Skeletal muscle tissue (tissue), 4 donors: ENCODE measurements around the gene ACTA2. TPM values are rescaled to one million over a fixed set of nuclear protein-coding genes. Genes with fewer than 3 reads are reported as not detected.

Experiments used
- H3K27ac ChIP-seq: one replicate; pipeline ENCODE4 v1.7.0; 2013; ENCODE audit warnings: mild to moderate bottlenecking, low read depth, low read length, inconsistent platforms
- H3K27me3 ChIP-seq, 3 donors: one replicate each; pipeline ENCODE4 v1.7.0; 2013; ENCODE audit warnings: low read length in 3 of 3; ENCODE audit not compliant: control insufficient read depth in 3 of 3, insufficient read depth in 3 of 3
- H3K36me3 ChIP-seq, 3 donors: one replicate each; pipeline ENCODE4 v1.7.0; 2013; ENCODE audit warnings: low read length in 3 of 3; ENCODE audit not compliant: control insufficient read depth in 3 of 3, insufficient read depth in 3 of 3
- H3K4me1 ChIP-seq, 3 donors: one replicate each; pipeline ENCODE4 v1.7.0; 2013; ENCODE audit warnings: low read length in 3 of 3, mild to moderate bottlenecking in 3 of 3; ENCODE audit not compliant: control insufficient read depth in 3 of 3, insufficient read depth in 3 of 3
- H3K4me3 ChIP-seq, 3 donors: one replicate each; pipeline ENCODE4 v1.7.0; 2013; ENCODE audit warnings: low read length in 3 of 3
- H3K9ac ChIP-seq, 3 donors: one replicate each; pipeline ENCODE4 v1.7.0; 2013; ENCODE audit warnings: low read length in 3 of 3, mild to moderate bottlenecking in 3 of 3, moderate library complexity in 2 of 3, low read depth in 1 of 3
- H3K9me3 ChIP-seq, 3 donors: one replicate each; pipeline ENCODE4 v1.7.0; 2013; ENCODE audit warnings: low read length in 3 of 3; ENCODE audit not compliant: control insufficient read depth in 3 of 3
- total RNA-seq: library from RNA; depleted of rRNA; stranded (reverse); fragments of >200 nt; gene quantifications from one replicate; pipeline ENCODE4 v1.2.3, GENCODE V29; 2014
- donor health status: Osteomylitis.

ACTA2 gene
- total RNA-seq, 1 donor from 2014 or later, result 314 TPM

DNA sequence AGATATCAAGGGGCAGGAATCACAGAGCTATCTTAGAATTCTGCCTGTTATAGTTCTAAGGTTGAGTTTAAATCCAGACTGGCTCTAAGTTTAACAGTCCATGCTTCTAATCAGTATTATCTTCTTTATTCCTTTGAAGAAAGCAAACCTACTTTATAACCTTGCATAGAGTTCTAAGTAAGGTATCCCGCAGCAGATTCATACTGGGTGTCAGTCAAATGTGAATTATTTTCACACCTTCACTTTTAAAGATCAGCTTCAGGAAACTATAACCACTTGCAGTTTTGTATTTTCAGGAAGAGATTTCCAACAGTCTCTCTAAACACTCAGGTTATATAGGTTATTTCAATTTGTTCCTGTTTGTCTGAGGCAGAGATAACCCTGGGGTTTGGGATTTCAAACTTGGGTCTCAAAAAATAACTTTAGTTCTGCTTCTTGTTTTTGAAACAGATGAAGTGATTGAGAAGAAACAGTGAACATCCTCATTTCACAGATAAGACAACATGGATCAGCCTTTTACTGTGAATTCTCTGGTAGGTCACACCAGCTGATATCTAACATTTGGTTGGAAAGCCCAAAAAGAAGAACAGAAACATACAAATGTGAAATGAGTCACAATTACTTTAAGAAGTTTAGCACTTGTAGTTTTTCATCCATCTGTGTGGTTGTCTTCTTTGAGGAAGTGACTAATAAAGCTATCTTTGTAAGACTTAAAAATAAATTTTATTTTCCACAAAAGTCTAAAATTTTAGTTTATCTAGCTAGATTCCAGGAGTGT, 51.2 kb downstream of the ACTA2 start:
- H3K4me3 ChIP-seq, result no peak overlapping the region
- H3K4me1 ChIP-seq, result peaks cover 8 to 12% (median 8%) of the 10 kb centered on the region in 3 donors
- no peak overlapping the region for H3K9ac ChIP-seq
- H3K27ac ChIP-seq, result no peak overlapping the region
- H3K27me3 ChIP-seq, result no peaks in the 10 kb centered on the region
- H3K9me3 ChIP-seq, result no peaks in the 10 kb centered on the region
- H3K36me3 ChIP-seq, result peaks cover 0 to 4% (median 0%) of the 10 kb centered on the region in 3 donors

DNA sequence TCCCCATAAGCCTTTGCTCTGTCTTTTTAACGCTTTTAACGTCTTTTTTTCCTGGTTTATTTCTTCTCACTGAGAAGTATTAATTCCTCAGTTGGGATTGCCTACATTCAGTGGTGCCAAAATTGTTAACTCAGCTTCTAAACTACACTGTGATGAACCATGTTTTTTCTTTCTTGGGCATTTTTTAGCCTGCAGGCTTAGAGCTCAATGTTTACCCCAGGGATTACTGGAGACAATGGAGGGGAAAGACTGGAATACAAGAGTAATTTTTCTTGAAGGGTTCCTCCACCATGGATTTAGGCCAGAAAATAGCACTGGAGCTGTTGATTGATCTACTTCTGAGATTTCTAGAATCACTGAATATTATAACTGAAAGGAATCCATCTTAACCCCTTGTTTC, 52.7 kb downstream of the ACTA2 start:
- Histone ChIP-seq H3K27me3 (no peaks in the 10 kb centered on the region), H3K36me3 (peaks cover 0 to 4% (median 0%) of the 10 kb centered on the region in 3 donors), H3K4me1 (peaks cover 9 to 12% (median 11%) of the 10 kb centered on the region in 3 donors), H3K27ac (no peak overlapping the region), H3K9me3 (no peaks in the 10 kb centered on the region), H3K4me3 (no peak overlapping the region), H3K9ac (no peak overlapping the region)

DNA sequence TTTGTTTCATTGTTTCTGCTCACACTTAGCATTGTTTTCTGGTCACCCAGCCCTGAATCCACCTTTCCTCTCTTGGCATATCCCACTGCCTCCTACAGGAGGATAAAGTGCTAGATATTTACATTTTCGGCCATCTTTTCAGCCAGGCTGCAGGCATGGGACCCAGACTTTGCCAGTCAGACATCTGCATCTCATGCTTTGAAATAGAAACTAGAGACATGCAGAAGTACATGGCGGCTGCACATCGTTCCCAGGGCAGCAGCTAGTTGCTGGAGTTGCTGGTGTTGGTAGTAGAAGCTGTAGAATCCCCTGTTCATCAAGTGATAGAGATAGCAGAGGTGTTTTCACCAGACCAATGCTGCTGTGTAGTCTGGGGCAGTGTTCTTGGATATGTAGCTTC, 53.8 kb downstream of the ACTA2 start:
- Histone ChIP-seq H3K27me3 (no peaks in the 10 kb centered on the region), H3K4me1 (peaks cover 9 to 17% (median 12%) of the 10 kb centered on the region in 3 donors), H3K27ac (no peak overlapping the region), H3K9me3 (no peaks in the 10 kb centered on the region), H3K4me3 (no peak overlapping the region), H3K36me3 (peaks cover 0 to 4% (median 0%) of the 10 kb centered on the region in 3 donors), H3K9ac (no peak overlapping the region)

DNA sequence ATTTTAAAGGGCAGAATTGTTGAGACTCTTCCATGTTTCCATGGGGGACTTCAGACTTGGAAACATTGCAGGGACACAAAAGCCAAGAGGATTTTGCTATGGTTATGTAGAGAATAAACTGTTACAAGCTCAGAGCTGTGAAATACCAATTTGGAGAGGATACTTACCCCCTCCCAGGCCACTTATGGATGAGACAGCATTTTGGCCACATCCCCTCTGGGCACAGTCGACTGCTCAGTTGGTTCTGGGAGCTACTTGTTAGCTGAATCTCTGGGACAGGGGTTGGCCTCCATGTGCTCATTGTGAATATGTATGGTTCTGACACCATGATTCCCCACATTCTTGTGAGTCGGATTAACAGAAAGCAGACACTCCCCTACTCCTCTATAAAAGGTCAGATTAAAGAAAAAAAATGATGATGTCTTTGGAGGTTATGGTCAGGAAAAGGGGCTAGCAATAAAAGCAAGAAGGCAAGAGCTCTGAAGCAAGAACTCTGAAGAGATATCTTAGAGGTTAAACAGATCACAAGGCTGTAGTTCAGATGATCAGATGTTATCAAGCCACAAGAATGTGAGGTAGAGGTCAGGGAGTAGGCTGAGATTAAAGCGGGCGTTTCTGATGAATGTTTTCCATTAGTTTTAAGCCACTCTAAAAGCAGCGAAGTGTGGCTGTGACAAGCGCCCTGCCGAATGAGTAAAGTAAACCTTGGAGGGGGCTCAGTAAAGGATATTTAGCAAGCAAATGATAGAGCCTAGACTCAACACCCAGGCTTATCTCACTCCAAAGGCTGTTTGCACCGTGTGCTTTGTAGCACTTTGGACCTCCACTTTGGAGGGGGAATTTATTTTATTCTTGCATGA, 55.3 kb downstream of the ACTA2 start:
- Histone ChIP-seq H3K36me3 (peaks cover 0 to 3% (median 0%) of the 10 kb centered on the region in 3 donors), H3K9ac (no peak overlapping the region), H3K27ac (peak overlapping the region; percentile 70), H3K27me3 (no peaks in the 10 kb centered on the region), H3K4me3 (no peak overlapping the region), H3K9me3 (no peaks in the 10 kb centered on the region), H3K4me1 (peaks cover 9 to 17% (median 12%) of the 10 kb centered on the region in 3 donors)

DNA sequence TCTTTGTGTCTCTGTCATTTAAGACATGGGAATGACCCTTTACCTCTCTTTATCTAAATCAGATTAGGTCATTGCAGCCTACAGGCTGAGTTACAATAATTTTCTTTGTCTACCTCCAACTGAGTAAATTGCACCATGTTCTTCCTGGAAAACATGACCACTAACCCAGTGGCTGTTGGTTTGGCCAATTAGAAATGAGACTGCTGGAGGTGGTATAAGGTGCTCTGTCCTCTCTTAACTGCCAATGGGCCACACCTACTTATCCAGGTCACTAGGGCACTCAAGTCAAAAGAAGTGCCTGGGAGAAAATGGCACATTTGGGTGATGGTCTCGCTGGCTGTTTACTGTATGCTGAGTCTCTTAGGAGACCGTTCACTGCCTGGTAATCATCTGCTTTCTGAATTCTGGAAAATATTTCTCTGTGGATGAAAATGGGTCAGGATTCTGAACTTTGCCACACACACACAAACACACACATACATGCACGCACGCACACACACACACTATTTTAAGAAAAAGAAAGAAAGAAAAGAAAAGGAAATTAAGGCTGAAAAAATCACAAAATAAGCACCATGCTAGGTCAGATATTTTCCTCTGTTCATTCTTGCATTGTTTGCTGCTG, 56.1 kb downstream of the ACTA2 start:
- Histone ChIP-seq H3K4me3 (no peak overlapping the region), H3K27ac (peak overlapping the region; percentile 70), H3K9ac (no peak overlapping the region), H3K9me3 (no peaks in the 10 kb centered on the region), H3K4me1 (peaks cover 9 to 17% (median 12%) of the 10 kb centered on the region in 3 donors), H3K36me3 (no peaks in the 10 kb centered on the region), H3K27me3 (no peaks in the 10 kb centered on the region)

DNA sequence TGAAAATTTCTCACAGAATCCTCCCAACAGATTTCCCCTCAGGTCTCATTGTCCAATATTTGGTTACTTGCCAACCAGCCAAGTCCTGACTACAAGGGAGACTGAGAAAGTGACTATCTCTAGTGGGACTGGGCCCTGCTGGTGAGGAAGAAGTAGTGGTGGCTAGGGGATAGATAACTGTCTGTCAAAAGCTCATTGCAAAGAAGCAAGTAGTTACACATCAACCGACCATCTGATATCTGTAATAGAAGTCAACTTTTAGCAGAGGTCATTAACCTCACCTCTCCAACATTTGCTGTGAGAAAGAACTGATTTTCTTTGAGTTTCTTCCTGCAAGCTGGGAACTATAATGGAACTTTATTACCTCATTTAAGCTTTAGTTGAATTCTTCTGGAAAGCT, 57.3 kb downstream of the ACTA2 start:
- H3K9ac ChIP-seq, result no peak overlapping the region
- peaks cover 9 to 17% (median 12%) of the 10 kb centered on the region in 3 donors for H3K4me1 ChIP-seq
- no peak overlapping the region for H3K4me3 ChIP-seq
- H3K36me3 ChIP-seq, result no peaks in the 10 kb centered on the region
- H3K9me3 ChIP-seq, result no peaks in the 10 kb centered on the region
- no peaks in the 10 kb centered on the region for H3K27me3 ChIP-seq
- H3K27ac ChIP-seq, result no peak overlapping the region

DNA sequence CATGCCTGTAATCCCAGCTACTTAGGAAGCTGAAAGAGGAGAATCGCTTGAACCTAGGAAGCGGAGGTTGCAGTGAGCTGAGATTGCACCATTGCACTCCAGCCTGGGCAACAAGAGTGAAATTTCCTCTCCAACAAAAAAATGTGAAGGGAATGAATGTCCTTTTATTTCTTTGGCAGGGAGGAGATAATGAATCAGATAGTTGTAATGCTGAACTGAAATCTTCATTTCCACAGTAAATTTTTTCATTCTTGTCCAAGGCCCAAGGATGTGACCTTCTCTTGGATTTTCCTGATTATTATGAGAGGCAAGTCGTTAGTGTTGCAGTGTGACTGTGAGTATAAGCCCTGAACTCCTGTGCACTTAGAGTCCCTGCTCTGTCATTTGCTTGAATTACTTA, 59.0 kb downstream of the ACTA2 start:
- Histone ChIP-seq H3K4me3 (no peak overlapping the region), H3K4me1 (peaks cover 9 to 17% (median 12%) of the 10 kb centered on the region in 3 donors), H3K9me3 (no peaks in the 10 kb centered on the region), H3K36me3 (no peaks in the 10 kb centered on the region), H3K27ac (no peak overlapping the region), H3K9ac (no peak overlapping the region), H3K27me3 (no peaks in the 10 kb centered on the region)

DNA sequence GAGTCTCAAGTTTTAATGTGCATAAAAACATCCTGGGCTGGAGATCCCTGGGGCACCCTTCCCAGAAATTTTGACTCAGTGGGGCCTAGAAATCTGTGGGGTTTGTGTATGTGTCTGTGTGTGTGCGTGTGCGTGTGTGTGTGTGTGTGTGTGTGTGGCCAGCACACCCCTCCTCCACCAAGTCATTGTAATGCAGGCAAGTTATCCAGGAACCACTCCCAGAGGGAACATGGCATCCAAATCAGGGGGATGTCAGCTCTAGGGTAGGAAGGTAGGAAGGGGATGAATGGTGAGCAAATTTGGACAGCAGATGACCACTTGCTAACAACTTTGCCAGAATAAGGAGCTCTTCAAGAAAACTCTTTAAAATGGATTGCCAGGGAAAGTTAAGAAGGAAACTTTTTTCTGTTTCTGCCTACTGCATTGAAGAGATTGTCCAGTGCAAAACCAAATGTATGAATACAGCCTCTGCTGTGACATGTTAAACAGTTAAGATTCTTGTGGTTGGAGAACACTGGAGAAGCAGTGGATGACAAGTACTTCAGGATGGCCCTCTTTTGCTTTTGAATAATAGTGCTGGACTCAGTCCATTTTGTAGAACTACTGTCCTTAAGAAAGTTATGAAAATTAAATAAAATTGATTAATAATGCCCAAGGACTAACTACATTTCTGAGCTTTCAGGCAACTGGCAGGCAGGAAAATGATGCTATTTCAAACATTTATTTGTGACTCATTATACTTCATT, 60.2 kb downstream of the ACTA2 start:
- H3K9ac ChIP-seq, result no peak overlapping the region
- H3K4me1 ChIP-seq, result peaks cover 9 to 14% (median 11%) of the 10 kb centered on the region in 3 donors
- no peaks in the 10 kb centered on the region for H3K27me3 ChIP-seq
- H3K4me3 ChIP-seq, result no peak overlapping the region
- no peaks in the 10 kb centered on the region for H3K36me3 ChIP-seq
- H3K27ac ChIP-seq, result no peak overlapping the region
- H3K9me3 ChIP-seq, result no peaks in the 10 kb centered on the region

DNA sequence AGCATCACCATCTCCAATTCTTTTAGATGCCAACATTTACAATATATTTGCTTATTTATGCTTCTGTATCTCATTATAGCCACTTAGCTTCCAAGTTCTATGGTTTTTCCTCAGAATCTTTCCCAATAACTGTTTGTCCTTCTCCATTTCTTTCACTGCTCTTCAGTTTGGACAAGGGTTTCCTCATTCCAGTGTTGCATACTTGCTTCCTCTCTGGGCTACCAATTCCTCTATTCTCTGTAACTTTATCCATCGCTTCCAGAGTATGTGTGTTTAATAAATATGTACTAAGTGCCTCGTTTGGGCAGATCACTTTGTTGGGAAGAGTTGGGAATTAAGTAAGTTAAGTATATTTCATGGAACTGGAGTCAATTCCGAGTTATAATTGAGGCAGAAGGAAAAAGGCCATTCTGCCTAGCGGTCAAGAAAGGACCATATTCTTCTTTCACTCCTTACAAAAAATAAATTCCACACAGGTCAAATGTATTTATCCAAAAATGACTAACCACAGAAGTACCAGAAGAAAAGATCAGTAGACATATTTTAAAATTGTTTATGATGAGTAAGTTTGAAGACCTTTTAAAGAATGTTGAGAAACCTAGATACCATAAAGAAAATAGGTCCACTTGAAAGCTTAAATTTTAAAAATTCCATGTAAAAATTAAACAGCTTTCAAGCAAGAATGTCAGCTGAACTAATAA, 61.7 kb downstream of the ACTA2 start:
- Histone ChIP-seq H3K36me3 (no peaks in the 10 kb centered on the region), H3K9ac (no peak overlapping the region), H3K27ac (no peak overlapping the region), H3K9me3 (no peaks in the 10 kb centered on the region), H3K4me3 (no peak overlapping the region), H3K4me1 (peaks cover 0 to 6% (median 0%) of the 10 kb centered on the region in 3 donors), H3K27me3 (no peaks in the 10 kb centered on the region)
